Heart left ventricle (tissue), 13 donors: ENCODE measurements around the gene PRDM11.

ENCODE experiments used
- POLR2A ChIP-seq, 2 donors: fragments of 450-650 bp; IDR thresholded peaks; one replicate each; pipeline ENCODE4 v1.6.1; 2017; ENCODE audit warnings: antibody characterized with exemption in 2 of 2, mild to moderate bottlenecking in 2 of 2, moderate library complexity in 2 of 2
- TF ChIP-seq, protein P1 (sequence below), 12 donors: fragments of 200-600 bp; sonication (generic) in 4 of 12; IDR thresholded peaks; one replicate each; pipeline versions ENCODE4 v1.5.0 to v1.8.0; 2018 to 2022; ENCODE audit warnings: antibody characterized with exemption in 12 of 12, mild to moderate bottlenecking in 5 of 12
- donor health status: ischemic (EF 13 %, LVEDD 7.1; RV severe dilation, severe dysfunction).
- donor health status: DM: no; HTN: yes; CAD: no.
- donor health status: DM: no; HTN: no; CAD: no.
- donor health status: ischemic (EF 25% LVEDD 6.9; RV normal size, moderate dysfunction).
- donor health status: ischemic (EF 25% LVEDD 5.7; RV mildly dilated, moderate dysfunction).
- donor health status: ischemic (EF 35%, LVEDD 5.7; RV mildly dilated, moderate dysfunction).
- donor health status: nonischemic (EF 11% LVEDD 7.7; RV severe dilation, severe dysfunction).
- donor health status: DM: yes; HTN: yes; CAD: no.
- donor health status: PGD.
- donor health status: ischemic (EF 29% LVEDD 5.4; RV normal size, mild dysfunction).
- donor health status: nonischemic (EF 23%, LVEDD 6.1; RV moderate dilation, normal function).

DNA sequence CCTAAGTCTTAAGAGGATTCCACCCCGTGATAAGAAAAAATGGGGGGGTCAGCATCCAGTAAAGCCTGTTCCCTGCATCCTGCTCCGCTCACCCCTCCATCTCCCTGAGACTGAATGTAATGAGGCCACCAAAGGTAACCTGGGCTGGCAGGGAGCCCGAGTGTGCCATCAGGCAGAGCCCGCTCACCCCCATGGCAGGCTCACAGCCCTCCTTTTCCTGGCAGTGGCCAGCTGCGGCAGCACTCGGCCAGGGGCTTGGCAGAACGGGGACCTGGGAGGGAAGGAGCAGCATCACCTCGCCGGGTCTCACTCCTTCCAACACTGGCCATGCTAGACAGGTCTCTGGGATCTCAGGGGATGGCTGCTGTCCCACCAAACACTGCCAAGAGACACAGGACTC is 64.4 kb downstream of the PRDM11 start:
- TF ChIP-seq, protein P1, sequence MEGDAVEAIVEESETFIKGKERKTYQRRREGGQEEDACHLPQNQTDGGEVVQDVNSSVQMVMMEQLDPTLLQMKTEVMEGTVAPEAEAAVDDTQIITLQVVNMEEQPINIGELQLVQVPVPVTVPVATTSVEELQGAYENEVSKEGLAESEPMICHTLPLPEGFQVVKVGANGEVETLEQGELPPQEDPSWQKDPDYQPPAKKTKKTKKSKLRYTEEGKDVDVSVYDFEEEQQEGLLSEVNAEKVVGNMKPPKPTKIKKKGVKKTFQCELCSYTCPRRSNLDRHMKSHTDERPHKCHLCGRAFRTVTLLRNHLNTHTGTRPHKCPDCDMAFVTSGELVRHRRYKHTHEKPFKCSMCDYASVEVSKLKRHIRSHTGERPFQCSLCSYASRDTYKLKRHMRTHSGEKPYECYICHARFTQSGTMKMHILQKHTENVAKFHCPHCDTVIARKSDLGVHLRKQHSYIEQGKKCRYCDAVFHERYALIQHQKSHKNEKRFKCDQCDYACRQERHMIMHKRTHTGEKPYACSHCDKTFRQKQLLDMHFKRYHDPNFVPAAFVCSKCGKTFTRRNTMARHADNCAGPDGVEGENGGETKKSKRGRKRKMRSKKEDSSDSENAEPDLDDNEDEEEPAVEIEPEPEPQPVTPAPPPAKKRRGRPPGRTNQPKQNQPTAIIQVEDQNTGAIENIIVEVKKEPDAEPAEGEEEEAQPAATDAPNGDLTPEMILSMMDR (IDR thresholded peaks at IDR 0.05), result no peak
- no peak for TF ChIP-seq POLR2A (IDR thresholded peaks at IDR 0.05)
